Activated CD4-positive, alpha-beta memory T cell treated with anti-CD3 and anti-CD28 coated beads, Interleukin-2, amount 10 ng/mL, durations not matched to agents 7 days and 5 days (primary cell): ENCODE data around the gene ZNF597. TPM values are rescaled to one million over a fixed set of nuclear protein-coding genes. Genes with fewer than 3 reads are reported as not detected.
A peak's percentile ranks its signal among the peaks of the same experiment; 100 is the strongest.

ENCODE experiments used
- CTCF ChIA-PET: fragments of 350-600 bp; sonication (Branson Sonifier 250); formaldehyde crosslinking; loops from one replicate; lab custom pipeline; 2021; ENCODE audit warnings: antibody characterized with exemption, inconsistent platforms; lab: Charles Lee
- POLR2A ChIA-PET: fragments of 350-600 bp; sonication (Branson Sonifier 250); formaldehyde crosslinking; loops from one replicate; lab custom pipeline; 2021; ENCODE audit warnings: antibody characterized with exemption; lab: Charles Lee
- DNase-seq: peaks from one replicate; pipeline ENCODE4 v3.0.0-alpha.2; 2020
- H3K27ac Mint-ChIP-seq: one replicate; pipeline ENCODE4 v1.8.0; 2021; ENCODE audit warnings: mild to moderate bottlenecking, mixed read lengths
- H3K27me3 Mint-ChIP-seq: one replicate; pipeline ENCODE4 v1.8.0; 2021; ENCODE audit warnings: mixed read lengths
- H3K36me3 Mint-ChIP-seq: one replicate; pipeline ENCODE4 v1.8.0; 2021; ENCODE audit warnings: low read depth, mixed read lengths
- H3K4me1 Mint-ChIP-seq: one replicate; pipeline ENCODE4 v1.8.0; 2021; ENCODE audit warnings: mixed read lengths
- H3K4me3 Mint-ChIP-seq: one replicate; pipeline ENCODE4 v1.8.0; 2021; ENCODE audit warnings: mild to moderate bottlenecking, mixed read lengths
- H3K9me3 Mint-ChIP-seq: one replicate; pipeline ENCODE4 v1.8.0; 2021; ENCODE audit warnings: mixed read lengths
- total RNA-seq, 2 experiments: library from RNA; stranded (reverse); gene quantifications; one replicate each; pipeline ENCODE4 v1.2.3, GENCODE V29; 2021

Gene ZNF597
- 1 to 10 TPM; 2.1 to 2.2 TPM for total RNA-seq

GRCh38 chr16:3443108-3444031 lies at the start of gene ZNF597, which contains the start of gene NAA60:
Gene ZNF597, minus strand, starts transcription at chr16:3443504. Its CDS starts 351 bp downstream, at chr16:3443153.
Gene NAA60, plus strand, starts transcription at chr16:3443680. Its CDS starts 32,548 bp downstream, at chr16:3476228.
- Mint-ChIP-seq H3K36me3 (peaks cover 68% of the 10 kb centered on the region), H3K4me3 (peak within 1 kb of the TSS; percentile 83), H3K4me1 (peaks cover 19% of the 10 kb centered on the region), H3K27ac (peak within 1 kb of the TSS; percentile 87), H3K9me3 (peaks cover 17% of the 10 kb centered on the region), H3K27me3 (no peaks in the 10 kb centered on the region)
- POLR2A ChIA-PET: interaction anchor here (0.7 to 3.4 kb wide), 12 partner anchors 9 to 293 kb away, joined by 3 to 36 read pairs (median 4); partner anchors contain the start of genes CLUAP1, TIGD7, ZNF174 and ZNF200
- peak; percentile 80 for DNase-seq
- CTCF ChIA-PET: interaction anchor here (0.8 to 3.5 kb wide), 9 partner anchors 14 to 312 kb away, joined by 3 to 13 read pairs (median 5); partner anchors contain the start of genes CLUAP1, ZNF174, ZNF263 and ZSCAN32

DNA sequence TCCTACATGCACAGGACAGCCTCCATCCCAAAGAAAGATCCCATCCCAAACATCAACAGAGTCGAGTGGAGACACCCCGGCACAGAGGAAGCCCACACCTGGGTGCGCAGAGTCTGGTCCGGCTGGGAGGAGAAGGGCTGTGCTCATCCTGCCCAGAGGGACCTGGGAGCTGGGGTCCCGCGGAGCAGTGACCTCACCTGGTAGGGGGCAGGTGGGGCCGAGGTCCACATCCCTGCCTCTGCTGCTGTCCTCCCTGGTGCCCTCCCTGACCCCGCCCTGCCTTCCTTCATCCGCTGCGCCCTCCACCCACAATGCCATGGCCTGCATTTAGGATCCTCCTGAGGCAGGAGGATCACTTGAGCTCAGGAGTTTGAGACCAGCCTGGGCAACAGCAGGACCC lies 49.1 kb upstream of the ZNF597 start:
- H3K27ac Mint-ChIP-seq: no peak overlapping the region
- no peak for DNase-seq
- CTCF ChIA-PET: no interaction called here
- H3K4me1 Mint-ChIP-seq: no peaks in the 10 kb centered on the region
- peaks cover 4% of the 10 kb centered on the region for H3K36me3 Mint-ChIP-seq
- POLR2A ChIA-PET: no interaction called here
- H3K9me3 Mint-ChIP-seq: no peaks in the 10 kb centered on the region
- no peaks in the 10 kb centered on the region for H3K27me3 Mint-ChIP-seq
- no peak overlapping the region for H3K4me3 Mint-ChIP-seq

GRCh38 chr16:3490911-3491629 lies 47.8 kb upstream of the ZNF597 start:
- H3K9me3 Mint-ChIP-seq: no peaks in the 10 kb centered on the region
- no peak overlapping the region for H3K4me3 Mint-ChIP-seq
- ChIA-PET POLR2A (no interaction called here), CTCF (interaction anchor here (0.7 kb wide), 1 partner anchor 62 kb away, joined by 3 read pairs; no protein-coding TSS in a partner anchor)
- DNase-seq: no peak
- H3K27ac Mint-ChIP-seq: no peak overlapping the region
- H3K36me3 Mint-ChIP-seq: peaks cover 7% of the 10 kb centered on the region
- no peaks in the 10 kb centered on the region for H3K4me1 Mint-ChIP-seq
- H3K27me3 Mint-ChIP-seq: no peaks in the 10 kb centered on the region

- no peak overlapping the region for H3K27ac Mint-ChIP-seq
- H3K27me3 Mint-ChIP-seq: no peaks in the 10 kb centered on the region
- ChIA-PET POLR2A (no interaction called here), CTCF (no interaction called here)
- H3K9me3 Mint-ChIP-seq: no peaks in the 10 kb centered on the region
- no peaks in the 10 kb centered on the region for H3K4me1 Mint-ChIP-seq
- no peak for DNase-seq
- H3K4me3 Mint-ChIP-seq: no peak overlapping the region
- peaks cover 12% of the 10 kb centered on the region for H3K36me3 Mint-ChIP-seq
Observed at GRCh38 chr16:3488801-3489200, 45.5 kb upstream of the ZNF597 start.

- CTCF ChIA-PET: no interaction called here
- H3K27ac Mint-ChIP-seq: no peak overlapping the region
Observed at GRCh38 chr16:3487521-3488410, 44.5 kb upstream of the ZNF597 start.

DNA sequence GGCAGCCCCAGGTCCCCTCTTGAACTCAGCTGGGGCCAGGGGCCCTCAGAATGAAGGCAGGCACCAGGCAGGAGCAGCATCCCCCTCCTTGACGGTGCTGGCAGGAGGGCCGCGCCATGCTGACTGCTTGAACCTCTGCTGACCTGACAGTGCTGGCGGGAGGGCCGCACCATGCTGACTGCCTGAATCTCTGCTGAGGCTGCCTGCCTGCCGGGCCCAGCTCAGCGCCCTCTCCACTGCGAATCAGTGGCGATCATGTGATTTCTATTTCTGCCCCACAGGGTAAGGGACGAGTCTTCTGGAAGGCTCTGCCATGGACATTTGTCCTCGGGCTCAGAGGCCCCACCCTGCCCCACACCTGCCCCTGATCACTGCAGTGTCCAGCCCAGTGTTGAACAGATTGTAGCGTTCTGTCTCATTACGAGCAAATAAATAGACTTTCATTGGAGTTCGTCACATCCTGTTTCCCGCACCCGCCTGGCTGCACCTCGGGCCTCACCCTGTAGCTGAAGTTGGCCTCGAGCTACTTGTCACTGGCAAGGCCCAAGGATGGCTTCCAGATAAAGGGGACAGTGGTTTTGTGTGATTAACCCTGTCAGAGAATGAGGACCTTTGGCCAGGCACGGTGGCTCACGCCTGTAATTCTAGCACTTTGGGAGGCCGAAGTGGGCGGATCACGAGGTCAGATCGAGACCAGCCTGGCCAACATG lies 43.4 kb upstream of the ZNF597 start:
- Mint-ChIP-seq H3K4me3 (no peak overlapping the region), H3K36me3 (peaks cover 28% of the 10 kb centered on the region), H3K27me3 (no peaks in the 10 kb centered on the region), H3K27ac (no peak overlapping the region), H3K4me1 (no peaks in the 10 kb centered on the region), H3K9me3 (no peaks in the 10 kb centered on the region)
- no peak for DNase-seq
- ChIA-PET CTCF (no interaction called here), POLR2A (no interaction called here)

More at GRCh38 chr16:3487521-3488410, 44.5 kb upstream of the ZNF597 start:
- Mint-ChIP-seq H3K27me3 (no peaks in the 10 kb centered on the region), H3K4me1 (no peaks in the 10 kb centered on the region), H3K4me3 (no peak overlapping the region), H3K36me3 (peaks cover 22% of the 10 kb centered on the region), H3K9me3 (no peaks in the 10 kb centered on the region)
- no peak for DNase-seq
- POLR2A ChIA-PET: interaction anchor here (1.0 kb wide), 1 partner anchor 205 kb away, joined by 3 read pairs; the partner anchor contains the start of gene ZNF263

DNA sequence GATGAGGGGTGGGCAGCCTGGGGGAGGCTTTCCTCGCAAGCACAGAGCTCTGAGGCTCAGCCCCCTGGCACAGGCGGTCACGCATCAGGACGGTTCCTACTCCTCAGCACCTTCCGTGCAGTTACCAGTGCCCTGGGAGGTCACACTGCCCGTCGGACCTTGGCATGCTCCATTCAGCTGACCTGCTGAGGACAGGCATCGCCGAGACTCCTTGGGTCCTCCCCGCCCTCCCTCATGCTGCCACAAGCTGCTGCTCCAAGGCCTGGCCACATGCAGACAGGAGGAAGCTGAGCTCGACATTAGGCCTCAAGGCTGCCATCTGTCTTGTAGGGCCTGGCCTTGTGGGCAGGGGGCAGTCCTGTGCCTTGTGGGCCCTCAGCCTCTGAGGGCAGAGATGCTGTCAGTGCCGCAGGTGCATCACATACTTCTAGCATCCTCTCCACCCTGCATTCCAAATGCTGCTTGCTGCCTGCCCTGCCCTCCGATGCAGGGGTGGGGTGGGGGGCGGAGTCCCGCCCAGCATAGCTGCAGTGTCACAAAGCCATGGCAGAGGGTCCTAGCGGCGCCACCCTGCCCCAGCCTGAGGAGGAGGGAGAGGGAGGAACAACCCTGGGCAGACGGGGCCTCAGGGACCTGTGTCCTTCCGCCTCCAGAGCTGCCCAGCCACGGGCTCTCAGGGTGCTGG lies 42.7 kb upstream of the ZNF597 start:
- Mint-ChIP-seq H3K4me1 (no peaks in the 10 kb centered on the region), H3K4me3 (no peak overlapping the region), H3K27ac (no peak overlapping the region), H3K36me3 (peaks cover 28% of the 10 kb centered on the region), H3K27me3 (no peaks in the 10 kb centered on the region), H3K9me3 (no peaks in the 10 kb centered on the region)
- no peak for DNase-seq
- POLR2A ChIA-PET: no interaction called here
- CTCF ChIA-PET: no interaction called here

DNA sequence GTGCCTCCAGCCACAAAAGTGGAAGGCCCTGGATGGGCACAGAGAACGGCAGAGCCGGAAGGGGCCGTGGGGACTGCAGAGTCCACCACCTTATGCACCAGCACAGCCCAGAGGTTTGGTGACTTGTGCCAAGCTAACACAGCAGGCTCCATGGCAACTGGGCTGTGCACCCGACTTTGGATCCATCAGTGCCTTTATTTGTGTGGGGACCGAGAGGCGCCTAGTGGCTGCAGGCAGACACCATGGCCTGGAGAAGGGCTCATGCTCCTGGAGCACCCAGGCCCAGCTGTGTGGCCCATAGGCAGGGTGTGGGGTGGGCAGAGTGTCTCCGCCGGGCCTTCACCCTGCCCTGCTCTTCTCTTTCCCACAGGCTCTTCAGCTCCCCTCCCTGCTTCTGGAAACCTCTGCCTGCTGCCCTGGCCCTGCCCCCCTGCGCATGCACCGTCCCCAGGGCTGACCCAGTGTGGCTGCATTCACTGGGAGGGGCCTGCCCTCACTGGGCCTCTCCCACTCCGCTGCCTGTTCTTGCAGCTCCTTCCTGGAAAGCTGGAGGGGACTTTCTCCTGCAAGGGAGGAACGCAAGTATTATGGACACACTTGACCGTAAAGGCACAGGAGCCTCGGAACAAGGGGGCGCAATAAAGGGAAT lies 41.9 kb upstream of the ZNF597 start:
- CTCF ChIA-PET: interaction anchor here (1.9 kb wide), 1 partner anchor 454 kb away, joined by 4 read pairs; no protein-coding TSS in a partner anchor
- no peak overlapping the region for H3K27ac Mint-ChIP-seq
- no peak overlapping the region for H3K4me3 Mint-ChIP-seq
- POLR2A ChIA-PET: no interaction called here
- no peaks in the 10 kb centered on the region for H3K27me3 Mint-ChIP-seq
- no peaks in the 10 kb centered on the region for H3K9me3 Mint-ChIP-seq
- H3K36me3 Mint-ChIP-seq: peaks cover 28% of the 10 kb centered on the region
- no peaks in the 10 kb centered on the region for H3K4me1 Mint-ChIP-seq
- DNase-seq: no peak

DNA sequence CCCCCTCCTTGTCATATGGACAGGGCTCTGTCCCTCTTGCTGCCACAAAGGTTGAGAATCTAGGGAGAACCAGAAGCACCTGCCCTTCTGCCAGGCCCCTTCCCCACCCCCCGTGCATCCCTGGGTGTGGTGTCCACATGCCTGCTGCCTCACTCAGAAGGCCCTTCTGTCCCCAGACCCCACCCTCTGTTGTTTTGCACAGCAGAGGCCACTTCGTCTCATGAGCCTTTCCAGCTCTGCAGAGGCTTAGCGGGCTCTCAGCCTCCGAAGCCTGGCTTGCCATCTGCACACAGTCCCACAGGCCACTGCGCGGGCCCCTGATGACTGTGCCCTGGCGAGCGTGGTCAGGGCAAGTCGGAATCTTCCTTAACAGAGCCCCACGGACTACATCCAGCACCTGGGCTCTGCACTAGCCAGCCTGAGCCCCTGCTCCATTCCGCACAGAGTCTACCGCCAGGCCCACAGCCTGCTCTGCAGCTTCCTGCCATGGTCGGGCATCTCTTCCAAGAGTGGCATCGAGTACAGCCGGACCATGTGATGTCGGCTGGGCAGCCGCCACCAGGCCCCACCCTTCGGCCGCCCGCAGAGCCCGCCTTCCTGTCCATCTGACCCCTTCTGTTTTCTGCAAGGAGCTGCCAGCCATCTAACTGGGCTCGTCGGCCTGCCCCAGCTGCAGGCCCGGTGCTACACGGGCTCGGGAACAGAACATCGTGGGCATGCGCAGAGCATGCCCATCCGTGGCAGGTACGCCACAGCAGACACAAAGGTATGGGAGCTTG lies 41.2 kb upstream of the ZNF597 start:
- POLR2A ChIA-PET: no interaction called here

DNA sequence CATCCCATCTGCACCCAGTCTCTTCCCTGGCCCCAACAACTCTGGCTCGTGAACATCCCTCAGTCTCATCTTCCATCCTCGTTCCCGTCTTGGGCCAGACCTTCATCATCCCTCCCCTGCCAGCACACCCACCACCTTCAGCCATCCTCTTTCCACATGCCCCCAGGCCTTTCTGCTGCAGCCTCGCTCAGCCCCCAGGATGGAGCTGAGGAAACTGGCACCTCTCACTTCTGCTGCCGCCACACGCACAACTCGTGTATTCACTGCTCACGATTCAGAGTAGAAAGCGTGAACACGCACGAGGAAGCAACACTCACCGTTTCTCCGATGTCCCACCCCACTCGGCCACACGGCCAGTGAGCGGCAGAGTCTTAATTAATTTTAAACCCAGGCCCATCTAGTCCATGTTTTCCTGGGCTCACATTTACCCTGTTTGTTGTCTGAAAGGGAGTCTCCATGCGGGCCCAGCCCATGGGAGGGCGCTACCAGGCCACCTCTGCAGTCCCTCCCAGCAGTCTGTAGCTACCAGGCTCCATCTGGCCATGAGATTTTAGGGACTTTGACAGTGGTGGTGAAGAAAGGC lies 39.4 kb upstream of the ZNF597 start:
- Mint-ChIP-seq H3K27me3 (no peaks in the 10 kb centered on the region), H3K9me3 (no peaks in the 10 kb centered on the region), H3K36me3 (peaks cover 40% of the 10 kb centered on the region), H3K27ac (no peak overlapping the region), H3K4me3 (no peak overlapping the region), H3K4me1 (peaks cover 4% of the 10 kb centered on the region)
- CTCF ChIA-PET: no interaction called here
- POLR2A ChIA-PET: no interaction called here
- no peak for DNase-seq

More for the DNA sequence above, 41.2 kb upstream of the ZNF597 start:
- Mint-ChIP-seq H3K36me3 (peaks cover 30% of the 10 kb centered on the region), H3K27ac (no peak overlapping the region), H3K27me3 (no peaks in the 10 kb centered on the region), H3K9me3 (no peaks in the 10 kb centered on the region), H3K4me3 (no peak overlapping the region), H3K4me1 (peaks cover 2% of the 10 kb centered on the region)
- DNase-seq: no peak
- CTCF ChIA-PET: interaction anchor here (1.9 kb wide), 1 partner anchor 453 kb away, joined by 4 read pairs; no protein-coding TSS in a partner anchor
